Neural progenitor cell (in vitro differentiated cells): ENCODE data around the gene STRA8. TPM values are rescaled to one million over a fixed set of nuclear protein-coding genes. Genes with fewer than 3 reads are reported as not detected.

Experiments used
- DNase-seq: peaks from one replicate; pipeline ENCODE4 v3.0.0-alpha.2; 2016; ENCODE audit warnings: low spot score
- H2AFZ ChIP-seq: fragments of 200-600 bp; sonication (generic); replicated peaks from 2 replicates; pipeline ENCODE4 v1.6.1; 2016; ENCODE audit warnings: antibody characterized with exemption
- H3F3A ChIP-seq: fragments of 200-600 bp; sonication (generic); 2 replicates; pipeline ENCODE4 v1.6.1; 2016; ENCODE audit warnings: antibody characterized with exemption, low read depth
- H3K27ac ChIP-seq: fragments of 200-600 bp; sonication (generic); 2 replicates; pipeline ENCODE4 v1.5.1; 2016; ENCODE audit warnings: mild to moderate bottlenecking
- H3K27me3 ChIP-seq: fragments of 200-600 bp; sonication (generic); 2 replicates; pipeline ENCODE4 v1.6.1; 2016; ENCODE audit warnings: mild to moderate bottlenecking, moderate library complexity
- H3K36me3 ChIP-seq: fragments of 200-600 bp; sonication (generic); 2 replicates; pipeline ENCODE4 v1.5.1; 2016
- H3K4me1 ChIP-seq: fragments of 200-600 bp; sonication (generic); 2 replicates; pipeline ENCODE4 v1.6.1; 2016; ENCODE audit warnings: mixed run types
- H3K4me2 ChIP-seq: fragments of 200-600 bp; sonication (generic); 2 replicates; pipeline ENCODE4 v1.6.1; 2016
- H3K4me3 ChIP-seq: fragments of 200-600 bp; sonication (generic); 2 replicates; pipeline ENCODE4 v1.5.1; 2016
- H3K79me2 ChIP-seq: fragments of 200-600 bp; sonication (generic); 2 replicates; pipeline ENCODE4 v1.6.1; 2016; ENCODE audit warnings: low read depth
- H3K9ac ChIP-seq: fragments of 200-600 bp; sonication (generic); 2 replicates; pipeline ENCODE4 v1.6.1; 2016
- H3K9me3 ChIP-seq: fragments of 200-600 bp; sonication (generic); 2 replicates; pipeline ENCODE4 v1.5.1; 2016; ENCODE audit warnings: low read depth
- H4K20me1 ChIP-seq: fragments of 200-600 bp; sonication (generic); 2 replicates; pipeline ENCODE4 v1.6.1; 2016; ENCODE audit warnings: low read depth
- H3K27ac Mint-ChIP-seq: 3 replicates; pipeline ENCODE4 v1.8.0; 2021; ENCODE audit warnings: mixed read lengths
- H3K27me3 Mint-ChIP-seq: 2 replicates; pipeline ENCODE4 v1.8.0; 2022; ENCODE audit warnings: low read depth, mild to moderate bottlenecking, inconsistent platforms, moderate library complexity, mixed read lengths; ENCODE audit not compliant: insufficient read depth
- H3K36me3 Mint-ChIP-seq: 3 replicates; pipeline ENCODE4 v1.8.0; 2021; ENCODE audit warnings: mixed read lengths
- H3K4me1 Mint-ChIP-seq: 3 replicates; pipeline ENCODE4 v1.8.0; 2021; ENCODE audit warnings: mixed read lengths
- H3K4me3 Mint-ChIP-seq: 3 replicates; pipeline ENCODE4 v1.8.0; 2021; ENCODE audit warnings: mild to moderate bottlenecking, moderate library complexity, mixed read lengths
- H3K9me3 Mint-ChIP-seq: 3 replicates; pipeline ENCODE4 v1.8.0; 2020; ENCODE audit warnings: mixed read lengths
- EZH2 ChIP-seq: fragments of 200-600 bp; sonication (generic); IDR thresholded peaks from 2 replicates; pipeline ENCODE4 v1.6.1; 2017; ENCODE audit warnings: antibody characterized with exemption, mild to moderate bottlenecking, moderate library complexity
- EZH2phosphoT487 ChIP-seq: fragments of 200-600 bp; sonication (generic); IDR thresholded peaks from 2 replicates; pipeline ENCODE4 v1.6.1; 2017; ENCODE audit warnings: antibody characterized with exemption
- total RNA-seq: library from RNA; depleted of rRNA; stranded (reverse); fragments of >200 nt; gene quantifications from 2 replicates; pipeline ENCODE4 v1.2.3, GENCODE V29; 2015; ENCODE audit warnings: low replicate concordance
- TF ChIP-seq, protein P1 (sequence below): fragments of 200-600 bp; sonication (generic); IDR thresholded peaks from 2 replicates; pipeline ENCODE4 v1.5.1; 2017; ENCODE audit warnings: antibody characterized with exemption, mild to moderate bottlenecking

The STRA8 gene
- total RNA-seq: not detected in 2 replicates

- no peak for DNase-seq
- Mint-ChIP-seq H3K27me3 (peaks cover 8% of the 10 kb centered on the region), H3K9me3 (no peaks in the 10 kb centered on the region), H3K4me1 (peaks cover 7% of the 10 kb centered on the region), H3K36me3 (no peaks in the 10 kb centered on the region), H3K4me3 (no peak within 1 kb of the TSS), H3K27ac (no peak within 1 kb of the TSS)
- Histone ChIP-seq H3K9ac (no peak within 1 kb of the TSS), H3F3A (no peaks in the 10 kb centered on the region), H3K4me3 (no peak within 1 kb of the TSS), H3K27me3 (no peaks in the 10 kb centered on the region), H3K9me3 (no peaks in the 10 kb centered on the region), H3K36me3 (no peaks in the 10 kb centered on the region), H3K4me2 (no peak within 1 kb of the TSS), H3K79me2 (no peaks in the 10 kb centered on the region), H4K20me1 (no peaks in the 10 kb centered on the region), H3K27ac (no peak within 1 kb of the TSS), H2AFZ (no peak within 1 kb of the TSS), H3K4me1 (no peaks in the 10 kb centered on the region)
- TF ChIP-seq EZH2phosphoT487 (no peak), EZH2 (no peak)
- TF ChIP-seq, protein P1, sequence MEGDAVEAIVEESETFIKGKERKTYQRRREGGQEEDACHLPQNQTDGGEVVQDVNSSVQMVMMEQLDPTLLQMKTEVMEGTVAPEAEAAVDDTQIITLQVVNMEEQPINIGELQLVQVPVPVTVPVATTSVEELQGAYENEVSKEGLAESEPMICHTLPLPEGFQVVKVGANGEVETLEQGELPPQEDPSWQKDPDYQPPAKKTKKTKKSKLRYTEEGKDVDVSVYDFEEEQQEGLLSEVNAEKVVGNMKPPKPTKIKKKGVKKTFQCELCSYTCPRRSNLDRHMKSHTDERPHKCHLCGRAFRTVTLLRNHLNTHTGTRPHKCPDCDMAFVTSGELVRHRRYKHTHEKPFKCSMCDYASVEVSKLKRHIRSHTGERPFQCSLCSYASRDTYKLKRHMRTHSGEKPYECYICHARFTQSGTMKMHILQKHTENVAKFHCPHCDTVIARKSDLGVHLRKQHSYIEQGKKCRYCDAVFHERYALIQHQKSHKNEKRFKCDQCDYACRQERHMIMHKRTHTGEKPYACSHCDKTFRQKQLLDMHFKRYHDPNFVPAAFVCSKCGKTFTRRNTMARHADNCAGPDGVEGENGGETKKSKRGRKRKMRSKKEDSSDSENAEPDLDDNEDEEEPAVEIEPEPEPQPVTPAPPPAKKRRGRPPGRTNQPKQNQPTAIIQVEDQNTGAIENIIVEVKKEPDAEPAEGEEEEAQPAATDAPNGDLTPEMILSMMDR: no peak
These were observed at the start of gene STRA8 for GRCh38 chr7:135233570-135233969. TSS of gene STRA8 (plus strand) at chr7:135233838. CDS start at chr7:135240525, 6,687 bp downstream.

DNA sequence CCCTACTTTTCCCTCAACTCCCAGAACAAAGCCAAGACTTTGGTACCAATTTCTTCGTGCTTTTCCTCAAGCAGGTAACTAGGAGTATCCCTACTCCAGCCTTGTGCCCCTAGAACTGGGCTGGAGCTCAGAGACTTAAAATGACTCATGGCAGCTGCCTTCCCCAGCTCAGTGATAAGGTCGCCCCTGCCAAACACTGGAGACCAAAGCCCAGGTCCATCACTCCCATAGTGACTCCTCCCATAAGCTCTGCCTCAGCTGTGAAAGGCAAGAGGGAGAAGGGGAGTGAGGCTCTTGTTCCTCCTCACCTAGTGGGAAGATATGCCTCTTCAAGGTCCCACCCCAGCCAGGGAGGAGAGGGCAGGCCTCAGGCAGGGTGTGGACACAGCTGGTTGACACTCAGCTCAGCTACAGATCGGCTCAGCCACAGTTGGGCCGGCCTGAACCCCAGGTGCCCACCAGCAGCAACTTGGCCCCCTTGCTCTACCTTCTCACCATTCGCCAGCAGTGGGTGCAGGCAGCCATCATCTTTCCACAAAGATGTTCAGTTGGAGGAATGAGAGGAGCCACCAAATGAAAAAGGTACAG lies 49.3 kb upstream of the STRA8 start:
- H3K4me1 ChIP-seq: no peaks in the 10 kb centered on the region
- no peak for DNase-seq
- no peaks in the 10 kb centered on the region for H4K20me1 ChIP-seq
- peaks cover 30% of the 10 kb centered on the region for H3K36me3 Mint-ChIP-seq
- no peaks in the 10 kb centered on the region for H3F3A ChIP-seq
- H3K27ac ChIP-seq: no peak overlapping the region
- no peak overlapping the region for H2AFZ ChIP-seq
- H3K4me1 Mint-ChIP-seq: no peaks in the 10 kb centered on the region
- no peaks in the 10 kb centered on the region for H3K27me3 ChIP-seq
- H3K4me3 Mint-ChIP-seq: no peak overlapping the region
- no peak overlapping the region for H3K9ac ChIP-seq
- no peak overlapping the region for H3K27ac Mint-ChIP-seq
- TF ChIP-seq EZH2 (no peak), EZH2phosphoT487 (no peak)
- TF ChIP-seq, protein P1: no peak
- H3K4me3 ChIP-seq: no peak overlapping the region
- H3K27me3 Mint-ChIP-seq: peaks cover 4% of the 10 kb centered on the region
- H3K79me2 ChIP-seq: no peaks in the 10 kb centered on the region
- peaks cover 22% of the 10 kb centered on the region for H3K9me3 Mint-ChIP-seq
- no peak overlapping the region for H3K4me2 ChIP-seq
- H3K9me3 ChIP-seq: peaks cover 8% of the 10 kb centered on the region
- no peaks in the 10 kb centered on the region for H3K36me3 ChIP-seq

- Mint-ChIP-seq H3K9me3 (peaks cover 16% of the 10 kb centered on the region), H3K27ac (no peak overlapping the region), H3K27me3 (peaks cover 4% of the 10 kb centered on the region), H3K36me3 (peaks cover 24% of the 10 kb centered on the region), H3K4me1 (no peaks in the 10 kb centered on the region), H3K4me3 (no peak overlapping the region)
- no peaks in the 10 kb centered on the region for H3K36me3 ChIP-seq
- H3K4me1 ChIP-seq: no peaks in the 10 kb centered on the region
- no peaks in the 10 kb centered on the region for H3F3A ChIP-seq
- H3K27ac ChIP-seq: no peak overlapping the region
- no peak overlapping the region for H3K9ac ChIP-seq
- H3K9me3 ChIP-seq: peaks cover 7% of the 10 kb centered on the region
- H2AFZ ChIP-seq: no peak overlapping the region
- TF ChIP-seq EZH2: no peak
- TF ChIP-seq, protein P1: no peak
- TF ChIP-seq EZH2phosphoT487: no peak
- H3K27me3 ChIP-seq: no peaks in the 10 kb centered on the region
- H3K4me2 ChIP-seq: no peak overlapping the region
- no peaks in the 10 kb centered on the region for H3K79me2 ChIP-seq
- DNase-seq: no peak
- H3K4me3 ChIP-seq: no peak overlapping the region
- no peaks in the 10 kb centered on the region for H4K20me1 ChIP-seq
These were observed 48.0 kb upstream of the STRA8 start for GRCh38 chr7:135185471-135186260.
